ENCODE measurements around the gene BANF1. TPM values are rescaled to one million over a fixed set of nuclear protein-coding genes. Genes with fewer than 3 reads are reported as not detected.

BANF1 gene
- total RNA-seq, 1 experiment from 2014 or later, result 269 TPM

GRCh38 chr11:66012946-66013761, 10.9 kb downstream of the BANF1 start (continued):
- TF ChIP-seq SP1 (CRISPR knock-in tag; conservative IDR thresholded peaks at IDR 0.05) (no peak), FOXK1 (CRISPR knock-in tag; IDR thresholded peaks at IDR 0.05) (no peak), ZNF317 (CRISPR knock-in tag; IDR thresholded peaks at IDR 0.05; ENCODE audit: borderline replicate concordance, low read depth) (no peak), IRF1 (CRISPR knock-in tag; IDR thresholded peaks at IDR 0.05) (no peak), NR1H2 (CRISPR knock-in tag; IDR thresholded peaks at IDR 0.05) (no peak), ATF6 (CRISPR knock-in tag; IDR thresholded peaks at IDR 0.05) (no peak)

- Mint-ChIP-seq H3K27me3 (ENCODE audit: low read depth) (peaks cover 22% of the 10 kb centered on the region), H3K4me3 (no peak overlapping the region), H3K4me1 (no peaks in the 10 kb centered on the region), H3K9me3 (no peaks in the 10 kb centered on the region), H3K27ac (no peak overlapping the region), H3K36me3 (no peaks in the 10 kb centered on the region)
- no peak for DNase-seq (ENCODE audit: low spot score)
- ATAC-seq, result no peak
- POLR2A ChIA-PET, result no interaction called here
- TF ChIP-seq ZNF232 (CRISPR knock-in tag; IDR thresholded peaks at IDR 0.05), result no peak
- TF ChIP-seq SMAD4 (CRISPR knock-in tag; IDR thresholded peaks at IDR 0.05), result no peak
- no peak for TF ChIP-seq CREM (CRISPR knock-in tag; IDR thresholded peaks at IDR 0.05)
- TF ChIP-seq ZNF671 (CRISPR knock-in tag; IDR thresholded peaks at IDR 0.05), result no peak
- no peak for TF ChIP-seq CDX4 (CRISPR knock-in tag; IDR thresholded peaks at IDR 0.05; ENCODE audit: borderline replicate concordance)
- no peak for TF ChIP-seq KAT7 (CRISPR knock-in tag; IDR thresholded peaks at IDR 0.05; ENCODE audit: borderline replicate concordance)
- no peak for TF ChIP-seq ZNF121 (CRISPR knock-in tag; IDR thresholded peaks at IDR 0.05)
- TF ChIP-seq E2F5 (CRISPR knock-in tag; IDR thresholded peaks at IDR 0.05), result no peak
- no peak for TF ChIP-seq RELA (CRISPR knock-in tag; IDR thresholded peaks at IDR 0.05; ENCODE audit: borderline replicate concordance)
- no peak for TF ChIP-seq IRF2 (CRISPR knock-in tag; IDR thresholded peaks at IDR 0.05; ENCODE audit: borderline replicate concordance, low read depth)
- no peak for TF ChIP-seq GABPB1 (CRISPR knock-in tag; IDR thresholded peaks at IDR 0.05)
- no peak for TF ChIP-seq RORB (CRISPR knock-in tag; IDR thresholded peaks at IDR 0.05)
- no peak for TF ChIP-seq ELF4 (CRISPR knock-in tag; IDR thresholded peaks at IDR 0.05; ENCODE audit: low read depth)
- TF ChIP-seq EMX1 (CRISPR knock-in tag; IDR thresholded peaks at IDR 0.05), result no peak
- TF ChIP-seq ZNF317 (CRISPR knock-in tag; IDR thresholded peaks at IDR 0.05; ENCODE audit: borderline replicate concordance, low read depth), result no peak
- no peak for TF ChIP-seq NFATC4 (CRISPR knock-in tag; IDR thresholded peaks at IDR 0.05)
- CTCF ChIA-PET, result interaction anchor here (0.6 to 3.5 kb wide), 6 partner anchors 9 to 685 kb away, joined by 3 to 42 read pairs (median 12); partner anchors contain the start of gene FIBP
Measured at GRCh38 chr11:66013762-66014100, 11.4 kb downstream of the BANF1 start.
